HG02798 (cell line): ENCODE measurements around the gene DSCAM.

Experiments used
- ATAC-seq: cut with Tn5 transposase; IDR thresholded peaks from one replicate; pipeline ENCODE4 v1.9.1; 2021; ENCODE audit warnings: mild to moderate bottlenecking; ENCODE audit not compliant: unreplicated experiment, poor library complexity

The DSCAM gene

DNA sequence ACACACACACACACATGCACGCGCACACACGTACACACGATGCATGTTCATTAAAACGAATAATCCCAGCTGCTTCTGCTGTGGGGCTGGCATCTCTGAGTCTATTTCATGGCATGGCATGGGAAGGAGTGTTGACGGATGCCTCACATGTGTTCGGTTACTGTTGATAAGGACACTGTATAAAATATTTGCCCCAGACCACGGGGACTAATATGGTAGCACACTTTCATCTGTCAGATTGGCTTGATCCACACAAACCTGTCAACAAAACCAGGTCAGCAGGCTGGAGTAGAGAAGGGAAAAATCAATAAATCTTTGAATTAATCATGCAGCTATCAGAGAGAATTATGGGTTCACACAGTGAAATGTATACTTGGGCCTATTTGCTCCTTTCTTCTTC is 171.9 kb downstream of the DSCAM start:
- no peak for ATAC-seq

GRCh38 chr21:40672602-40673001 is 174.4 kb downstream of the DSCAM start:
- no peak for ATAC-seq

GRCh38 chr21:40671716-40672115 is 175.2 kb downstream of the DSCAM start:
- no peak for ATAC-seq

- no peak for ATAC-seq
These were observed 178.2 kb downstream of the DSCAM start for GRCh38 chr21:40668555-40669275.

- no peak for ATAC-seq
These were observed 179.0 kb downstream of the DSCAM start for GRCh38 chr21:40667967-40668366.

- no peak for ATAC-seq
These were observed 184.1 kb downstream of the DSCAM start for GRCh38 chr21:40662889-40663288.

GRCh38 chr21:40660461-40660860 is 186.5 kb downstream of the DSCAM start:
- ATAC-seq: no peak

GRCh38 chr21:40658311-40658710 is 188.6 kb downstream of the DSCAM start:
- no peak for ATAC-seq

GRCh38 chr21:40652436-40652835 is 194.5 kb downstream of the DSCAM start:
- ATAC-seq: no peak

DNA sequence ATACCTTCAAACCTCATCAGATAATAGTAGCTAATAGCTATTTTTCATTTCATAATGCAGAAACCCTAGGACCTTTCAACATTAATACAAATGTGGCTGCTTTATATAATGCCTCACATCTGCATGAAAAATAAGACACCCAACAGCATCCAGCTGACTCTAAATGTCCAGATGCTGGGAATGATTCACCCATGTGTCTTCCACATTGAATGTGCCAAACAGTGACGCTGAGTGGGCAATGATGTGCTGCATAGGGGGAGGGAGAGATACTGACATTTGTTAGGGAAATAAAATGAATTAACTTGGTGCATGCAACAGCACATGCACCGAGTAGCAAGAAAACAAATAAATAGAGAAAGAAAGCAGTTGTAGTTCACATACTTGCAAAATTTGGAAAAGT is 199.3 kb downstream of the DSCAM start:
- ATAC-seq: no peak

- no peak for ATAC-seq
These were observed 200.3 kb downstream of the DSCAM start for GRCh38 chr21:40646651-40647050.

GRCh38 chr21:40641042-40641441 is 205.9 kb downstream of the DSCAM start:
- no peak for ATAC-seq

DNA sequence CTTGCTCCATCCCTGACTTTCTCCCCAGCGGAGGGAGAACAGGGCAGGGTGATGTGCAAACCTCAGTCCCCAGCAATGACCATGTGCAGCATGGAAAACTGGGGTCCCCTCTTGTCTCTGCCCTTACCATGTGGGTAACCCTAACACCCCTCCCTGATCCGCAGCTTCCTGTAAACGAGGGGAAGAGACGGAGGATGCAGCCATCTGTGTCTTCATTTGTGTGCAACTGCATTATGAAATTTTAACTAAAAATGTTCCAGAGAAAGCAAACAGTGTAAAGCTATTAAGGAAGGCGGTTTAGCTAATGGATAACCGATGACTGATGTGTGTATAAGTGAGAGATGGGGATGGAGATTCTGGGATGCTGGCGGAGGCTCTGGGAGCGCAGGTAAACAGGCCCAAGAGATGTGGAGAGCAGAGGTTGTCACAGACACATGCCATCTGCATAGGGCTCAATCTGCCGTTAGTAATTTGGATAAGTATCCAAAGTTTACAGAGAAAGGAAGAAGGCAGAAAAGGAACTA is 206.6 kb downstream of the DSCAM start:
- ATAC-seq: no peak

- no peak for ATAC-seq
These were observed 207.3 kb downstream of the DSCAM start for GRCh38 chr21:40639616-40640194.

DNA sequence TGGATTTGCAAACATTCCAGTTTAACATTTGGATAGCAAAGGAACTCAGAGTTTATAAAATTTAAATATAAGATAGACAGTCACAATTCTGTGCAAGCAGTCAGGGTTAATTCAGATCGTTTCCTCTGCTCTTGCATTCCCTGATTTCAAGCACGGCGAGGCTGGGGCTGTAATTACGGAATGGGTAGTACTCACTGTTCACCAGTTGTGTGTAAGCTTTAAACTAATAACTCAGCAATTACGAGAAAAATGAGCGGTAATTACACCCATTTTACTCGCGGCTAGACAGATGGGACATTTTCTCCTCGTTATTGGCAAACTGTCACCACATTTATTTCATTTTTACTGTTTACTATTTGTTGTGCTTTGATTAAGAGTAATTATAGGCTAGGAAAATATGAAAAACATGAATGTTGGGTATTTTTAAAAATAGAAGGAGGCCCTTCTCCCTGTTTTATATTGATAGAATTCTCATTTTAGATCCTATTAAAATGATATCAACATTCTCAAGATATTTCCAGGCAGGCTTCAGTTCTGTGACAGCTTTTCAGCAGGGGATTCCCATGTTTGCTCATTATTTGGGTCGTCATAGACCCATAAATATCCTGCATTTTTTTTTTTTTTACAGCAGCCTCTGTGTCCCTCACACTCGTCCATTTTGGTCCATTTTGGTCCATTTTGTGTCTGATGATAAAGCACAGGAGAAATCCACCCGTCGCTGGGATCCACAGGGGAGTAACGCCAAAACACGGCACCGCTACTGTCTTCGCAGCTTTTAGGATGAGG is 208.3 kb downstream of the DSCAM start:
- ATAC-seq: no peak

DNA sequence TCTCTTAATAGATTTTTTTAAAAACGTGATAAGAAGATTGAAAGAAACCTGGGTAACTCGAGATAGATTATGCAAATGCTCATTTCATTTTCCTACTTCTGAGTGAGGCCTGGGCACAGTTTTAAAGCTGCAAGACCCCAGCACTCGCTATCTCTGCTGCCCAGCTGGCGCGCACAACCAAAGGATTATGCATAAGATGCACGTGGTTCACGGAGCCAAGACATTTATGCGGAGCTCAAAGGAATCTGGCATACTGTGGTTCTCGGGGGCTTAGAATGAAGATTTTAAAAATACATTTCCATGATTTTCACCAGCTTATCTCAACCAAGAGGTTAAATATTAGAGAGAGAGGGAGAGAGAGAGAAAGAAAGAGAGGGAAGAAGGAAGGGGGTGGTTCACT is 210.9 kb downstream of the DSCAM start:
- no peak for ATAC-seq

DNA sequence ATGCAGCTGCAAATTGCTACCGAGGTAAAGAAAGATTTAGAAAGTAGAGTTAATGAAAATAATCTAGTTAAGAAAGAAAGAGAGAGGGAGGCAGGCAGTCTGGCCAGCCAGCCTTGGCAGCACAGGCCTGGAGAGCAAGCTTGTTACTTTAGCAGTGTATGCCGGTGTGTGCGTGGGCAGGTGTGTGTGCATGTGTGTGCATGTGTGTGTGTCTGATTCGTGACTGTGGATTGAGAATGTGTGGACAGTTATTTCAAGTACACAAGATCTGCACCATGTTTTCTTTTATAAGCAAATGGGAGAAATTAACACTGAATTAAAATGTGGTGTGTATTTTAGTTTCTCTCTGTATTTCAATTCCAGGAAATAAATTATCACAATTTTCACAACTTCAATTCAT is 211.6 kb downstream of the DSCAM start:
- no peak for ATAC-seq

GRCh38 chr21:40634141-40634540 is 212.8 kb downstream of the DSCAM start:
- no peak for ATAC-seq

DNA sequence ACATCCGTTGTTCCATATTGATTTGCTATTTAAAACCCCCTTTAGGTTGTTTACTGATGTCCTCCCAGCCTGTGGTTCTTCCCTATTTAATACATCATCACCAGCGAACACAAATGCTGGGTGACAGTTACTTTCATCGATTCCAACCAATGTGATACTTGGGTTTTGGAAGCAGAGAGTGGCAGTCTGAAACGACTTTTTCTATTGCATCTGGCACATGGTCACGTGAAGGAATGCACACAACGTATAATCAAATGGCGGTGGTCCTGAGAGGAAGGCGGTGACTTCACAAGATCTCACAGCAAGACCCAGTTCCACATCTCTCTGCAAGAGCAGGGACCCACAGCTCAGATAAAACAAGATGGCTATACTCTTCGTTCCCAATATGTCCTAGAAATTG is 213.9 kb downstream of the DSCAM start:
- ATAC-seq: no peak

DNA sequence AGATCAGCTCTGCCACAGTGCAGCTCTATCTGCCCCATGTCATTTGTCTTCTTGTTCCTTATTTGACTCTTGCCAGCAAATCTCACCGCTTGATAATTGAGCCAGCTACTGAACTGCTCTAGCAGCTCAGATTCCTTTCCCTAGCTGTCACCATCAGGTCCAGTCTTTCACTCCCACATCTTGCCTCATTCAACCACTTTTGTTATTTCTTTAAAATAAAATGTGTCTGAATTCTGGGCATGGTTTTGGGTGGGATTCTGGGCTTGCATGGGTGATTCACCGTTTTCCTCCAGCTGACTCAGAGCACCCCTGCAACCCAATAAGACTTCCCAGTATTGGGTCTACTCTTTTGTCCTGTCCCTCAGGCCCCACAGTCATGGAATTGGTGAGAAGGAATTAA is 215.7 kb downstream of the DSCAM start:
- ATAC-seq: no peak

- no peak for ATAC-seq
These were observed 221.0 kb downstream of the DSCAM start for GRCh38 chr21:40625991-40626390.
